CD4-positive, alpha-beta T cell treated with Interleukin-12 subunit alpha and Interleukin-12 subunit beta, for 1 hour (primary cell): ENCODE results near the gene MRPS6.

Source experiments
- DNase-seq: peaks from one replicate; pipeline ENCODE4 v3.0.0-alpha.2; 2020

MRPS6 gene

DNA sequence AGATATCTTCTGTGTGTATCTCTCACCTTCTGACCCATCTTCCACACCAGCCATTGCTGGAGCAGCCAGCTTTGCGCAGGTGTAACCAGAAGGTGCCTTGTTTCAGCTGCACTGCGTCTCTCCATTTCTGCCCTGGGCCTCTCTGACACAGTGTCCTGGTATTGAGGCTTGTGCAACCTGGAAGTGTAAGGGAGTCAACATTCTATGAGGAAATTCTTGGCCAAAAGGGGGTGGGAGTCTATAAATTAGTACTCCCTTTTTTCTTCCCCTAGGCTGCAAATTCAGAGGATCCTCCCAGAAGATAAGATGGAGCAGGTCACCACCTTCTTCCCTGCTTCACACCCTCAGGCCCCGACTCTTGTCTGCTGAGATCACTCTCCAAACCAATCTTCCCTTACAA lies 109.1 kb downstream of the MRPS6 start:
- DNase-seq: no peak

DNA sequence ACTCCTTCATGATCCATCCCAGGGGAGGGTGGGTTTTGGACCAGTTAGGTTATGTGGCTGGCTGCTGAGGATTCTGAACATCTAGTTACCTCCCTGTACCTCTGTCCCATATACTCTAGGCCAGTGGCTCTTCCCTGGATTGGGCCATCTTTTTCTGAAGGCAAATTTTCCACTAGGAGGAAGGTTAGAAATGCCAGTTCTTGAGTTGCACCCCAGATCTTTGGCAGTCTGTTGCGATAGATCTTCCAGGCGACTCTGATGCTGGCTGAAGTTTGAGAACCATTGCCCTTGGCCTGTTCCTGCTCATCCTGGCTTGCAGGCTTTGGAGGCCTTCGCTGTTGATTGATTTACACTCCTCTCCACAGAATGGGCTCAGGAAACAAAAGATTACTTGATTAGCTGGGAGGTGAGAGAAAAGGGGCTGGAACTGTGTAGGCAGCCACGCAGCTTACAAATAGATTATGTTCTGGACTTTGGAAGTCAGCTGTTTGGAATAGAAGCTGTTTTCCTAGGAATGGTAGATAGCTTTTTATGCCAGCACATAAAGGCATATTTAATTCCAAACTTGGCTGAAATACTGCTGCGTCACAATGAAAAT lies 110.1 kb downstream of the MRPS6 start:
- DNase-seq: no peak

DNA sequence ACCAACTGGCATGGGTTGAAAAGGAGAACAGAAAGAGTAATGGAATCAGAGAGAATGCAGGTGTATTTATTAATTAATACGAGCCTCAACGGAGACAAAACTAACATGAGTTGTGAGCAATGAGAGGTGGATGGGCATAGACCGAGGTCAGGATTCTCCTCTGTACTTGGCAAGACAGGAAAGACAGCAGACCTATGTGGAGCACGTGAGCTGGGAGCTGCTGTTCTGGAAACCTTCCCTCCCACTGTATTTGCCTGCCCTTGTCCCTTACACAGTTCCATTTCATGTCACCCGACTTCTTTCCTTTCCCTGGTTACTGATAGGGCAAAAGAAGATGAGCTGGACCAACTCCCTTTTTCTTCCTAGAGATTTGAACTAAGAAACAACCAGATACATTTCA lies 110.9 kb downstream of the MRPS6 start:
- DNase-seq: no peak

- DNase-seq: no peak
Measured at GRCh38 chr21:34185026-34185750, 111.8 kb downstream of the MRPS6 start.

- no peak for DNase-seq
Measured at GRCh38 chr21:34186109-34186719, 112.8 kb downstream of the MRPS6 start.

- DNase-seq: no peak
Measured at GRCh38 chr21:34187935-34188334, 114.6 kb downstream of the MRPS6 start.

GRCh38 chr21:34189506-34189905 lies 116.1 kb downstream of the MRPS6 start:
- no peak for DNase-seq

DNA sequence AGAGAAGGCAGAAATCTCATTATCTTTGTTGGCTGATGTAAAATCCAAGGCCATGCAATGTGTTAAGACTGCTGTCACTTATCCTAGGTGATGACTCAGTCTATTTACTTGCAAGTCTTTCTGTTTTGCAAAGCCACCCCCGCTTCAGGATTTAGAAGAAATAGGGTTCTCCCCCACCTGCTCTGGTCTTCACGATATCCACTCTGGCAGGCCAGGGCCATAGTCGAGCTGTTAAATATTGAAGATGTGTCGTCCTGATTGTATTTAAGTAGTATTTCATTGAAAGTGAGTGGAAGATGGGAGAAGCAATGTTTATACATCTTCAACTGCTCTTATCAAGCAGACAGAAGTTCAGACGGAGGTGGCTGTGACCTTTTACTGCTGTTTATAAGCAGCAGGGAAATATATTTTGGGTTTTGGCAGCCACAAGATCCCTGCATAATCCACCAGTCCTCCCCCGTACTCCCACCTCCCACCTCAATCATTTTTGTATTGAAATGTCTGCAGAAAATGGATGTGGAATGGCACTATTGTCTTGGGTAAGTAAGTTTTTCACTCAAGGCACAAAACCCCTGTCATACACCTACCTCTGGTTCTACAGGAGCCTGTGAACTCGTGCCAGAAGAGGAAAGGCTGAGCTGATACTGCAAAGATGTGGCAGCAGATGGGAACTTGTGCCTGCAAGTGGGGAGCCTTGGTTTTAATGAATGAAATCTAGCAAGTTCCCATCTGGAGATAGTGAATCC lies 117.4 kb downstream of the MRPS6 start:
- DNase-seq: no peak

- no peak for DNase-seq
Measured at GRCh38 chr21:34191876-34192275, 118.5 kb downstream of the MRPS6 start.
